ENCODE data around the gene S100A11. TPM values are rescaled to one million over a fixed set of nuclear protein-coding genes. Genes with fewer than 3 reads are reported as not detected.
"Not testable (repeated sequence)": the region's sequence is repeated elsewhere in the genome, so short reads cannot be mapped to it uniquely, and the experiment has no call there.

Gene S100A11
- total RNA-seq = 826 and 967 TPM in 2 replicates

GRCh38 chr1:152036267-152037216 is at the start of gene S100A11:
TSS of gene S100A11 (minus strand) at chr1:152037004. CDS start at chr1:152036915, 89 bp downstream.
- peak within 1 kb of the TSS; percentile 76 for H3K4me3 ChIP-seq (ENCODE audit: low read depth, low read length)
- H3K36me3 ChIP-seq (ENCODE audit: control insufficient read depth, insufficient read depth, low read length) = no peaks in the 10 kb centered on the region
- TF ChIP-seq, protein P1, sequence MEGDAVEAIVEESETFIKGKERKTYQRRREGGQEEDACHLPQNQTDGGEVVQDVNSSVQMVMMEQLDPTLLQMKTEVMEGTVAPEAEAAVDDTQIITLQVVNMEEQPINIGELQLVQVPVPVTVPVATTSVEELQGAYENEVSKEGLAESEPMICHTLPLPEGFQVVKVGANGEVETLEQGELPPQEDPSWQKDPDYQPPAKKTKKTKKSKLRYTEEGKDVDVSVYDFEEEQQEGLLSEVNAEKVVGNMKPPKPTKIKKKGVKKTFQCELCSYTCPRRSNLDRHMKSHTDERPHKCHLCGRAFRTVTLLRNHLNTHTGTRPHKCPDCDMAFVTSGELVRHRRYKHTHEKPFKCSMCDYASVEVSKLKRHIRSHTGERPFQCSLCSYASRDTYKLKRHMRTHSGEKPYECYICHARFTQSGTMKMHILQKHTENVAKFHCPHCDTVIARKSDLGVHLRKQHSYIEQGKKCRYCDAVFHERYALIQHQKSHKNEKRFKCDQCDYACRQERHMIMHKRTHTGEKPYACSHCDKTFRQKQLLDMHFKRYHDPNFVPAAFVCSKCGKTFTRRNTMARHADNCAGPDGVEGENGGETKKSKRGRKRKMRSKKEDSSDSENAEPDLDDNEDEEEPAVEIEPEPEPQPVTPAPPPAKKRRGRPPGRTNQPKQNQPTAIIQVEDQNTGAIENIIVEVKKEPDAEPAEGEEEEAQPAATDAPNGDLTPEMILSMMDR (IDR thresholded peaks at IDR 0.05; ENCODE audit: insufficient read depth, low read length, poor library complexity, severe bottlenecking) = no peak
- DNase-seq (ENCODE audit: low read depth) = no peak
- no peaks in the 10 kb centered on the region for H3K27me3 ChIP-seq (ENCODE audit: control insufficient read depth, insufficient read depth, low read length)

DNA sequence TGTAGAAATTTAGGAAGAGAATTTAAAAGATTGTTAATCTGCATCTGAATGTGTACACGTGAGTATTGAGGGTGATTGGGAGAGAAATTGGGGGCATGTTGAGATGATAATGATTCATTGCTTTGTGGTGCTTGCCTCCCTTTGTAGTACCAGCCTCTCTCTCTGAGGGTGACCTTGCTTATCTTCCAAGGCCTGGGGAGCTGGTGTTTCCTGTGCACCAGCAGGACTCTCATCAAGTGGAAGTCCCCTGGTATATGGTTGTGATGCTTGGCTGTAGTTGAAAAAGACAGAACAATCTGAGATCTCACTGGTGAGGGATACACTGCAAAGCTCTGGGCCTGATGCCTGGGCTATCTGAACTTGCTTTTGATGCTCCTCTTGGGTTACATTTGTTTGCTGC is 48.0 kb upstream of the S100A11 start:
- Histone ChIP-seq H3K36me3 (ENCODE audit: control insufficient read depth, insufficient read depth, low read length) (no peaks in the 10 kb centered on the region), H3K27me3 (ENCODE audit: control insufficient read depth, insufficient read depth, low read length) (peaks cover 4% of the 10 kb centered on the region), H3K4me3 (ENCODE audit: low read depth, low read length) (no peak overlapping the region)
- no peak for DNase-seq (ENCODE audit: low read depth)
- TF ChIP-seq, protein P1 (IDR thresholded peaks at IDR 0.05; ENCODE audit: insufficient read depth, low read length, poor library complexity, severe bottlenecking) = no peak

- not testable (repeated sequence) for H3K36me3 ChIP-seq (ENCODE audit: control insufficient read depth, insufficient read depth, low read length); H3K27me3 ChIP-seq (ENCODE audit: control insufficient read depth, insufficient read depth, low read length); H3K4me3 ChIP-seq (ENCODE audit: low read depth, low read length); DNase-seq (ENCODE audit: low read depth)
These were observed 44.2 kb upstream of the S100A11 start for GRCh38 chr1:152081026-152081425.

- H3K27me3 ChIP-seq (ENCODE audit: control insufficient read depth, insufficient read depth, low read length); H3K4me3 ChIP-seq (ENCODE audit: low read depth, low read length); H3K36me3 ChIP-seq (ENCODE audit: control insufficient read depth, insufficient read depth, low read length); DNase-seq (ENCODE audit: low read depth): not testable (repeated sequence)
These were observed 43.7 kb upstream of the S100A11 start for GRCh38 chr1:152080494-152080893.

GRCh38 chr1:152078831-152079441 is 42.1 kb upstream of the S100A11 start:
- no peak overlapping the region for H3K4me3 ChIP-seq (ENCODE audit: low read depth, low read length)
- no peaks in the 10 kb centered on the region for H3K36me3 ChIP-seq (ENCODE audit: control insufficient read depth, insufficient read depth, low read length)
- H3K27me3 ChIP-seq (ENCODE audit: control insufficient read depth, insufficient read depth, low read length) = peaks cover 2% of the 10 kb centered on the region
- DNase-seq (ENCODE audit: low read depth) = no peak
- TF ChIP-seq, protein P1 (IDR thresholded peaks at IDR 0.05; ENCODE audit: insufficient read depth, low read length, poor library complexity, severe bottlenecking) = no peak

- no peak overlapping the region for H3K4me3 ChIP-seq (ENCODE audit: low read depth, low read length)
- DNase-seq (ENCODE audit: low read depth) = no peak
- TF ChIP-seq, protein P1 (IDR thresholded peaks at IDR 0.05; ENCODE audit: insufficient read depth, low read length, poor library complexity, severe bottlenecking) = no peak
- peaks cover 2% of the 10 kb centered on the region for H3K27me3 ChIP-seq (ENCODE audit: control insufficient read depth, insufficient read depth, low read length)
- no peaks in the 10 kb centered on the region for H3K36me3 ChIP-seq (ENCODE audit: control insufficient read depth, insufficient read depth, low read length)
These were observed 35.5 kb upstream of the S100A11 start for GRCh38 chr1:152072311-152072710.
